LHCN-M2 (cell line): ENCODE measurements around the gene EPC1. TPM values are rescaled to one million over a fixed set of nuclear protein-coding genes. Genes with fewer than 3 reads are reported as not detected.
"Not testable (repeated sequence)": the region's sequence is repeated elsewhere in the genome, so short reads cannot be mapped to it uniquely, and the experiment has no call there.

ENCODE experiments used
- DNase-seq: peaks from one replicate; pipeline ENCODE4 v3.0.0-alpha.2; 2012; ENCODE audit warnings: low read depth
- total RNA-seq: library from RNA; depleted of rRNA; stranded (reverse); fragments of >200 nt; gene quantifications from 2 replicates; pipeline ENCODE4 v1.2.3, GENCODE V29; 2014

Gene EPC1
- total RNA-seq, 1 experiment from 2014 or later: 14.9 TPM

GRCh38 chr10:32372000-32372875, 25.3 kb upstream of the EPC1 start:
- no peak for DNase-seq

- DNase-seq: no peak
Observed at GRCh38 chr10:32371101-32371500, 24.1 kb upstream of the EPC1 start.

- peak; percentile 61 for DNase-seq
Observed at GRCh38 chr10:32367793-32368453, 21.0 kb upstream of the EPC1 start.

- no peak for DNase-seq
Observed at GRCh38 chr10:32366588-32366987, 19.6 kb upstream of the EPC1 start.

GRCh38 chr10:32366111-32366510, 19.2 kb upstream of the EPC1 start:
- no peak for DNase-seq

GRCh38 chr10:32365404-32365803, 18.4 kb upstream of the EPC1 start:
- DNase-seq: not testable (repeated sequence)

- DNase-seq: no peak
Observed at GRCh38 chr10:32362571-32362970, 15.6 kb upstream of the EPC1 start.

- DNase-seq: no peak
Observed at GRCh38 chr10:32360884-32361283, 13.9 kb upstream of the EPC1 start.

GRCh38 chr10:32360241-32360640, 13.3 kb upstream of the EPC1 start:
- no peak for DNase-seq

GRCh38 chr10:32357056-32357735, 10.2 kb upstream of the EPC1 start:
- no peak for DNase-seq

GRCh38 chr10:32354690-32355089, 7.7 kb upstream of the EPC1 start:
- DNase-seq: not testable (repeated sequence)

- DNase-seq: no peak
Observed at GRCh38 chr10:32350811-32351350, 3.9 kb upstream of the EPC1 start.

GRCh38 chr10:32349968-32350738, 3.2 kb upstream of the EPC1 start:
- no peak for DNase-seq

GRCh38 chr10:32349199-32349585, 2.2 kb upstream of the EPC1 start:
- DNase-seq: no peak

- no peak for DNase-seq
Observed at GRCh38 chr10:32348297-32349198, 1.6 kb upstream of the EPC1 start.

GRCh38 chr10:32347363-32348022, 535 bp upstream of the EPC1 start:
- DNase-seq: no peak

GRCh38 chr10:32346134-32346550, 816 bp downstream of the EPC1 start:
- peak; percentile 94 for DNase-seq

GRCh38 chr10:32341596-32341995, 5.4 kb downstream of the EPC1 start:
- DNase-seq: peak; percentile 40

GRCh38 chr10:32340596-32341180, 6.3 kb downstream of the EPC1 start:
- DNase-seq: no peak
